MM.1S (cell line): Measurements from ENCODE around the gene ARHGAP26.

Experiments used
- CTCF ChIP-seq: fragments of 300-600 bp; sonication (generic); IDR thresholded peaks from 2 replicates; pipeline ENCODE4 v1.5.1; 2016; ENCODE audit warnings: antibody characterized with exemption, low read length, mixed read lengths
- EZH2 ChIP-seq: fragments of 300-600 bp; sonication (generic); optimal IDR thresholded peaks from 2 replicates; pipeline ENCODE3; 2017; ENCODE audit warnings: low read depth, mild to moderate bottlenecking, antibody characterized with exemption, low read length, mixed read lengths
- EZH2phosphoT487 ChIP-seq: fragments of 300-600 bp; sonication (generic); IDR thresholded peaks from 2 replicates; pipeline ENCODE4 v1.6.1; 2018; ENCODE audit warnings: antibody characterized with exemption, low read length

- no peak for TF ChIP-seq CTCF
- TF ChIP-seq EZH2: no peak
- TF ChIP-seq EZH2phosphoT487: no peak
Observed at GRCh38 chr5:143062379-143062778, 292.2 kb downstream of the ARHGAP26 start.
